Fibroblast of upper back skin (primary cell): ENCODE measurements around the gene PPP2R5B.
A peak's percentile ranks its signal among the peaks of the same experiment; 100 is the strongest.

ENCODE experiments used
- DNase-seq: peaks from one replicate; pipeline ENCODE4 v3.0.0-alpha.2; 2013

Gene PPP2R5B

DNA sequence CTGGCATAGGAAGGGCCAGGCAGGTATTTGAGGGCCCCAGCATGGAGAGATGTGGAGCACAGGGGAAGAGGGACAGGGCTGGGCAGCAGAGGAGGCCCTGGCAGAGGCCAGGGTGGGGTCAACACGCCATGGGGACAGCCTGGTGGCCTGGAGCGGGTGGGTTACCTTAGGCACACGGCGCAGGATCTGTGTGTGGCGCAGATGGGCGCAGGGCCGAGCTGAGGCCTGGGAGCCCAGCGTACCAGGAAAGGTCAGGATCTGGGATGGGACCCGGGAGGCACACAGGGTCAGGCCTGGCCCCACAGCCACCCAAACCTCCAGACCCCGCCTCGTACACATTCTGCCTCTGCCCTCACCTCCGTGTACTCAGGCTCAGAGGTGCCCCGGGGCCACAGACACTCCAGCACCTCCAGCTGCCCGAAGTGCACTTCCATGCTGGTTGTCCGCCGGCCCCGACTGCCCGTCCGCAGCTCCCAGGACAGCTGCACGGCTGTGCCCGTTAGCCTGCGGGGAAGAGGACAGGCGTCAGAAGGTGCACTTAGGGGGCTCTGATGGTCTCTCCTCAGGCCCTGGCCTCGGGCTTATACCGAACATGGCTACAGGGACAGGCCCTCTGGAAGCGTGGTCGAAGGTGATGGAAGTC is 13.9 kb upstream of the PPP2R5B start:
- DNase-seq: no peak

DNA sequence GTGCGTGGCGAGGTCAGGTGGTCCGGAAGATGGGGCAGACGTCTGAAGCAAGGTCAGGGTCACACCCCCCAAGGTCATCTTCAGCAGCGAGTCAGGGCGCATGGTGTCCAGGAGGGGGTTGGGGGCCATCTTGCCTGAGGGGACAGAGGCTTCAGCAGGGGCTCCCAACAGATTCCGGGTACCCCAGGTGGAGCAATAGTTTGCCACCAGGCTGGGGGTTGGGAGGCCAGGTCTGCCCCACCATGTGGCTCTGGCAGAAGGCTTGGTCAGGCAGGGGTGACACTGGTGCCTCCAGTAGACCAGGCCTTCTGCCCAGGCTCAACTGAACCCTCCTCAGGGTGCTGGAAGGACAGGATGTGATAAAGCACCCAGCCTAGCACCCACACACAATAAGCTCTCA is 13.3 kb upstream of the PPP2R5B start:
- DNase-seq: no peak

DNA sequence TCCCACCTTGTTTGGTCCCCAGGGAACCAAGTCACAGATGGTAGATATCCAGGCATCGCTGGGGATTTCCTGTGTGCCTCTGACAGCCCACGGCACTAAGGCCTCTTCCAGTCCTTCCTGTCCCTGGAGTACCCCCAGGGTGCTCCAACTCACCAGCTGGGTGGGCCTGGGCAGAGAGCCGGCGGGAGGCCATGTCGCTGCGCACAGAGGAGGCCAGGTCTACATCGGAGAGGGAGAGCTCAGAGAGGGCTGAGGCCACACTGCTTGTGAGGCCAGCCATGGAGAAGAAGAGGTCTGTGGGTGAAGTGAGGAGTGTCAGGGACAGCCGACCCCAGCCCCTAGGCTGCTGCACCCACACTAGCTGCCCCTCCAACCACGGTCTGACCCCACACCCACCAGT is 12.8 kb upstream of the PPP2R5B start:
- no peak for DNase-seq

DNA sequence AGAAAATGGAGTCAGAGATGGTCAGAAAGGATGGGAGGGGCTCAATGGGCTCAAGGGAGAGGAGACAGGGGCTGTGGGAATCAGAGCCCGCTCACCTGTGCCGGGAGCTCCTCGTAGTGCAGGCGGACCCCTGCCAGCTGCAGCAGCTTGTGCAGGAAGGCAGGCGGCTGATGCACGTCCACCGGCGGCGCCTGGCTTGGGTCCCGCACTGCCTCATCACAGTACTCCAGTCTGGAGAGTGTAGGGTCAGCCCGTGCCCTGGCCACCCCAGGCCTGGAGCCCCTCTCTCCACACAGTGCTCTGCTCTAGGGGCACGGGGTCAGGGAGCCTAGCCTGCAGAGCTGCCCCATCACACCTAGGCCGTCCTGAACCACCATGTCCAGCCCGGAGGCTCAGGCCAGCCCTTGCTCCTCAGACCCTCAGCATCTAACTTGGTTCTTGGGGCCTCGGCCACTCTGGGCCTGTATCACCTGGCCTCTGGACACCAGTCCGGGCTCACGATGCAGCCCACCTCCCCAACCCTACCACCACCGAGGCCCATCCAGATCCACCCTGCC is 11.2 kb upstream of the PPP2R5B start:
- DNase-seq: no peak

DNA sequence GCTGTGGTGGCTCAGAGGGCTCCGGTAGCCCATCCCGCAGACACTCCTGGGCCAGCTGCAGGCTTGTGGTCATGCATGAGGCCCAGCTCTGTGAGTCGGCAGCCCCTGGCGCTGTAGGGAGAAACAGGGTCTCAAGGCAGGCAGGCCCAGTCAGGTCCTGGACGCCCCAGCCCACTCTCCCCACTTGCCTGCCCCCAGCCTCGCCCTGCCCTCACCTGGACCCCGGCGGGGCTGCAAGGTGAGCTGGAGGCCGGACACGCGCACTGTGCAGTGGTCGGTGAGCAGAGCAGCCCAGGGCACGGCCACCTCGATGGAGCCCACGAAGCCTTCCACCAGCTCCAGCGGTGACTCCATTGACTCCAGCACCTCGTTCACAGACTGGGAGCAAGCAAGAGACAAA is 10.4 kb upstream of the PPP2R5B start:
- no peak for DNase-seq

DNA sequence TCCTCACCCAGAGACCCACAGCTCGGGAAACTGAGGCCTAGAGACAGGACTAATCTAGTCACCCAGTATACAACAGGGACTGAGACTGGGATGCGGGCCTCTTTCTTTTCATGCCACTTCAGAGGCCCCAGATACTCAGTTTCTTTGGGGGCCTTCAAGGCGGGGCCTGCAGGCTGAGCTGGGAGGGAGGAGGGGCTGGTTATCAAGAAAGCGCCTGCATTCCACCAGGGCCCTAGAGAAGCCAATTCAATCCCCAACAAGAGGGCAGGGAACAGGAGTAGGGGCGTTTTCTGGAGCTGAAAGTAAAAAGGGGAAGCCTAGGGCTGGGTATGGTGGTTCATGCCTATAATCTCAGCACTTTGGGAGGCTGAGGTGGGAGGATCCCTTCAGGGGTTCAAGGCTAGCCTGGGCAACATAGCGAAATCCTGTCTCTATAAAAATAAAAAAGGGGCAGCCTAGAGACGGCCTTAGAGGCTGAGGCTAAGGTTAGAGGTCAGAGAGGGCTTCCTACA is 9.1 kb upstream of the PPP2R5B start:
- DNase-seq: no peak

DNA sequence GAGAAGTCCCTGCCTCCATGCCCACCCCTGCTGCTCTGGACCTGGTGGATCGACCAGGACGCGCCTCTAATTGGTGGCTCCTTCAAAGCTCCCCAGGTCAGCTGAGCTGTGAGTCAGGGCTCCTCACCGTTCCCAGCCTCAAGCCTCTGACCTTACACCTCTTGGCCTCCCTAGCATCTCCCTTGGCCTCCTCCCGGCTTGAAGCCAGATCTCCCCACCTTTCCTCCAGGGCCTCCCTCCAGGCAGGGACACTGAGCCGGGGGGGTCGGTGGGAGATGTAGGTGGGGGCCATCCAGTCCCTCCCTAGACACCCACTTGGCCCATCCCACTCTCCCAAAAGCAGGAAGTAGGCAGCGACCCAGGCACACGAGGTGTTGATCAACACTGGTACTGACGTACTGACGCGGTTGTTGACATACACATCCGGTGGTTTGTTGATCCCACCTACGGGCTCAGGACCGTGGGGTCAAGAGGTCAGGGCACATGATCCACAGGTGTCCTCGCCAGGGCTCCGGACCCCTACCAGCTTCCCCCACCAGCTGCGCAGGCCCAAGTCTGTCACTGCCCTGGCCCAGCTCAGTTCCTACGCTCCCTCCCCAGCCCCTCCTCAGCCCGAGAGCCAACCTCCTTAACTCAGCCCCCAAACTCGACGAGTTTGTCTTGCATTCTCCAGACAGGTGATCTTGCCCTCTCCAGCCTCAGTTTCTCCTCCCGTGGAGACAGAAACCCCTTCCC is 8.3 kb upstream of the PPP2R5B start:
- DNase-seq: peak; percentile 12

DNA sequence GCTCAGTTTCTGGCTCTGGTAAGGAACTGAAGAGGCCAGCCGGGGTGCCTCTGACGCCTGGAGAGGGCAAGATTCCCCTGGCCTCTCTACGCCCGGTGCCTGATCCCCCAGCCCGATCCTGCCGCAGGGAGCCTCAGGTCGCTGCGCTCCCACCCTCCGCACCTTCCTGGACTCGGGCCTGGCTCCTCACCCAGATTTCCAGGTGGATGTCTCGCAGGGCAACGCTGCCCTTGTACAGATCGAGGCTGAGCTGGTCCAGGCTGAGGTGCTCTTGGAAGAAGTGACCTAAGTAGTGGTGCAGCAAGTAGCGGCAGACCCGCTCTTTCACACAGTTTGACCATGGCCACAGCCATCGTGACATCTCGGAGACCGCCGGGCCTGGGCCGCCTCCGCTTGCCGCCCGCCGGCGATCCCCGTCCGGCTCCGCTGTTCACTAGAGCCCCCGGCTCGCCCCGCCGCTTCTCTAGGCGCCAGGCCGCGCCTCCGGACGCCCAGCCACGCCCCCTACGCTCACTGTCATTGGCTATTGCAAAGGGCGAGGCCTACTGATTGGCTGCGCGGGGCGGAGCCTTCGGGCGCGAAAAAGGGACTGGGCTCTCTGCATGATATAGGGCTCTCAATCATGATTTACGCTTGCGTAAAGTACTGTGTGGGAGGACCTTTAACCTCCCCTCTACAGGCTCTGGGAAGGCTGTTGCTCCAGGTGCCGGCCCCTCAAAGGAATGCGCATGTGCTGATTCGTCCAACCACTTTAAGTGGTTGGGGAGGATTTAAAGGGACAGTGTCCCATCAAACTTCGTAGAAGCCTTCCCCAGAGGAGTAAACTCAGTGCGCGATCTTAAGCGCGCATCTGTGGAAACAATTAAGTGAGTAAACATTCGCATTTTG is 7.5 kb upstream of the PPP2R5B start, which contains the start of gene ATG2A:
ATG2A (minus strand) TSS at position 435 of the 888 bp plus-strand sequence; CDS start at position 361, 74 bp downstream.
- DNase-seq: peak; percentile 100

DNA sequence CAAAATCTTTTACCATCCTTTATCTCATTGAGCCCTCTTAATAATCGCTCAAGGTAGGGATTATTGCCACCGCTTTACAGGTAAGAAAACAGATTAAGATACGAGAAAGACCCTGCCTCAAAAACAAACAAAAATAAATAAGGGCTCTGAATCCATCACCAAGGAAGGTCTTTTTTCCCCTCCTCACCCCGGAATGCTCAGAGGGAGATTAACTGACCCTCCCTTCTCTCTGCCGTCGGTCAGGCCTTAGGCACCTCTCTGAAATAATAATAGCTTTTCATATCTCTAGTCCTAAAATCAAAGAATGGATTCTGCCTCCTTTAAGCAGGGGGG is 6.9 kb upstream of the PPP2R5B start:
- no peak for DNase-seq

DNA sequence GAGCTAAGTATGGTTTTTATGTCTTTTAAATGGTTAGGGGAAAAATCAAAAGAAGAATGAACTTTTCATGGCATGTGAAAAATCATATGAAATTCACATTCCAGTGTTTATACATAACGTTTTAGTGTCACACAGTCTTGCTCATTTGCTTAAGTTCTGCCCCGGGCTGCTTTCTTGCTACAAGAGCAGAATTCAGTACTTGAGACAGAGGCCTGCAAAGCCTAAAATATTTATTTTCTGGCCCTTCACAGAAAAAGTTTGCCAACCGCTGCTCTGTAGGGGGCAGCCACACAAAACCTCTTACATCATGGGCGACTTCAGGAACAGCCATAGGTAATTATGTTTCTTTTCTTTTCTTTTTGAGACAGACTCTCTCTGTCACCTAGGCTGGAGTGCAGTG is 6.5 kb upstream of the PPP2R5B start:
- peak; percentile 66 for DNase-seq

DNA sequence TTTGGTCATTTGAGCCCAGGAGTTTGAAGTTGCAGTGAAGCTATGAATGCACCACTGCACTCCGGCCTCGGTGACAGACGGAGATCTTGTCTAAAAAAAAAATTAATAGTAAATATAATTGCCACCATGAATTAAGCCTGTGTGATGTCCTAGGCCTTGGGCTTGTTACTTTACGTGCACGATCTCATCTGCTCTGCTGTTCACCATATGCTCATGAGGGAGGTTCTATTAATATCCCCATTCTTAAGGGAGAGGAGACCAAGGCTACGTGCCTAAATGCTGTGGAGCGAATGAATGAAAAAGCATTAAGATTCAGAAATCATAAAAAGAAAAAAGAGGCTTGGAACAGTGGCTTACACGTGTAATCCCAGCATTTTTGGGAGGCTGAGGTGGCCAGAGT is 4.9 kb upstream of the PPP2R5B start:
- DNase-seq: no peak

DNA sequence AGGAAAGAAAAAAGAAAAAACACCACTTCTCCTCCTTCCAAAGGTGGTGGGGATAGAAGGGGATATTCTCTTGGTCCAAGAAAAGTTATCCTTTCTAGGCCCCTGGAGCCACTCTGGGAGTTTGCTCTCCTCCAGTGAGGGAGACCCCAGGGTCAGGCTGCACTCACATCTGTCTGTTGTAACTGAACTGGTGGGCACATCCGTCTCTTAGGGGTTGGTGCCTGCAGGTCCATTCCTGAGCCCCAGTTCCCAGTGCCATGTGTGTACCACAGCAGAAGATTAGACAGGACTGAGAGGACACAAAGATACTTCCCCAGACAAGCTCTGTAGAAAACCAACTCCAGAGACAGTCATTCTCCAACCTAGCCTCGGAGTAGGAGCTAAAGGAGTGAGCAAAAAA is 4.4 kb upstream of the PPP2R5B start:
- DNase-seq: no peak

DNA sequence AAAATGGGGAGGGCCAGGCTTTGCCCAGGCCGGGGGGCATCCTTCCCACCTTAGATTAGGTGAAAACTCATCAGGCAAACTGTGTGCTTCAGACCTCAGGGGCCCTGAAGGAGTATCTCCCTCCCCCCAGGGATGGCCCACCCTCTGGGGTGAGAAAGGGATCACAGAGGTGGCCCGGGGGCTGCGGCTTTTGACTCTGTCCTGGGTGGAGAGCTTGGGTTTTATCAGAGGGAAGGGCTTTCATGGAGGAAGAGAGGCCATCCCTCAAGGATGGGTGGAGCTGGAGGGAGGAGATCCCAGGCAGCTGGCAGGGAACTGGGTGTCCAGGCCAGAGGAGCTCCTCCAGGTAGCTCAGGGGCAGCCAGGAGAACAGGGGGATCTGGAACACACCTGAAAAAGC is 3.1 kb upstream of the PPP2R5B start:
- no peak for DNase-seq

DNA sequence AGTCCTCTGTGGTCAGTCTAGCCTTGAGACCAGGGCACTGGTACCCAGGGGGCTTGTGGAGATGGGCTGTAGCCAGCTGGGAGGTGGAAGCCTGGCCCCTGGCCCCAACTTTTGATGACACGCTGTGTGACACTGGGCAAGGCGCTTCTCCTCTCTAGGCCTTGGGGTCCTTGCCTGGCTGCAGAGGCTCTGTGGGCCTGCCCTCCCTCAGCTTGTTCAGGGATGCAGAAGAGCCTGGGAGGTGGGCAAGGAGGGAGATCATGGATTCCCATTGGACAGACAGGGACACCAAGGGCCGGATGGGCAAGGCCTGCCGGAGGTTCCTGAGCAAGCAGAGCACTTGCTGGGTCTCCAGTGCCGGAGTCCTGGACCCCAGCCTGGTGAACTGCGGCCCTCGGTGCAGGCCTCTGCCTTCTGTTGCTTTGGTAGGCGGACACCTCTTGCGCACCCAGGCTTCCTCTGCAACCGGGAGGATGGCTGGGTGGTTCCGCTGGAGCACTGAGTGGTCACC is 1.3 kb upstream of the PPP2R5B start:
- no peak for DNase-seq

DNA sequence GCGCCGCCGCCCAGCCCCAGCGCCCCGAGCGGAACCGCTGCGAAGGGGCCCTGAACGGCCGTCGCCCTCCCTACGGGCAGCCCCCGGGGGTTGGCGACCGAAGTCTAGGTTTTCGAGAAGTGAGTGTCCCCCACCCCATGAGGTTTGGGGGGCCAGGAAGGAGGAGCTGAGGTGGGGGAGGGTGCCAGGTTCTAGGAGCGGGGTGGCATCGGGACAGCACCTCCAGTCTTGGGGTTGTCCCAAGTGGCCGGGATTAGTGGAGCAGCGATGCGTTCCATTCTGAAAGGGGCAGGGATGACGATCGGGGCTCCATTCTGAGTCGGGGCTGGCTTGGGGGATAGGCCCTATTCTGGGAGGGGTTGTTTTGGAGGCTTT is 408 bp downstream of the PPP2R5B start:
- DNase-seq: no peak

DNA sequence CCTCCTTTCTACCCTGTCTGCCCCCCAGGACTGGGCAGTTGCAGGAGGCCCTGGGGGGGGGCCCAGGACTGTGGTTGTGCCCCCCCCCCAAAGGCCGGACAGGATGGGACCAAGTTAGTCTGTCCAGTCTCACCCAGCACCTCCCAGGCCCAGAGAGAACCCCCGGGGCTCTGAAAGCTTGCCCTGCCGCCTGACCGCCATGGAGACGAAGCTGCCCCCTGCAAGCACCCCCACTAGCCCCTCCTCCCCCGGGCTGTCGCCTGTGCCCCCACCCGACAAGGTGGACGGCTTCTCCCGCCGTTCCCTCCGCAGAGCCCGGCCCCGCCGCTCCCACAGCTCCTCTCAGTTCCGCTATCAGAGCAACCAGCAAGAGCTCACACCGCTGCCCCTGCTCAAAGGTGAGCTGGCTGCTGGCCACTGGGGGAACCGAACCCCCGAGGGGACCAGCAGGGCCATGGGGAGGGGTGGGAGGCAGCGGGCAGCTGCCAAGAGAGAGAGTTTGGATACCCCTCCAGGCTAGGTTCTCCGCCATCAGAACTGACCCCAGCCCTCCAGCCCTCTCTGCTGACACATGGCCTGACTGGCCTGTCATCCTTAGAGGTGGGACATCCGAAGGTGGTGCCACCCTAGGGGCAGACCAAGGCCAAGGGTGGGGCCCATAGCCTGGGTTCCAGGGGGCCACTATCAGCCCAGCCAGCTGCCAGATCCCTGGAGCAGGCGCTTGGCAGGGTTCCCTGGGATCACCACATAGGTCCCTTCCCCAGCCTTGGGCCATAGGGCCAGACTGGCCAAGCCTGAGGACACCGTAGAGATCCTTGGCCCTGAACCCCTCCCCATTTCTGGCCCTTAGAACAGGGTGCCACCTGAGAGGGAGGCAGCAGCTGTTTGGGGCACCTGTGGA is 1.3 kb downstream of the PPP2R5B start:
- no peak for DNase-seq

DNA sequence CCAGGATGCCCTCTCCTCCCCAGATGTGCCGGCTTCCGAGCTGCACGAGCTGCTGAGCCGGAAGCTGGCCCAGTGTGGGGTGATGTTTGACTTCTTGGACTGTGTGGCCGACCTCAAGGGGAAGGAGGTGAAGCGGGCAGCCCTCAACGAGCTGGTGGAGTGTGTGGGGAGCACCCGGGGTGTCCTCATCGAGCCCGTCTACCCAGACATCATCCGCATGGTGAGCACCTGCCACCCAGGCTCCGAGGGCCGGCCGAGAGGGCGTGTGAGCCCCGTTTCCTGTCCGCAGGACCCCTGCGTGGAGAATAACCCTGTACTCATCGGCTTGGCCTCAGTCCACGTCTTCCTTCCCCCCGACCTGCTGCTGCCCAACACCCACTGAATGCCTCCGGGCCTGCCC is 2.2 kb downstream of the PPP2R5B start:
- DNase-seq: no peak

DNA sequence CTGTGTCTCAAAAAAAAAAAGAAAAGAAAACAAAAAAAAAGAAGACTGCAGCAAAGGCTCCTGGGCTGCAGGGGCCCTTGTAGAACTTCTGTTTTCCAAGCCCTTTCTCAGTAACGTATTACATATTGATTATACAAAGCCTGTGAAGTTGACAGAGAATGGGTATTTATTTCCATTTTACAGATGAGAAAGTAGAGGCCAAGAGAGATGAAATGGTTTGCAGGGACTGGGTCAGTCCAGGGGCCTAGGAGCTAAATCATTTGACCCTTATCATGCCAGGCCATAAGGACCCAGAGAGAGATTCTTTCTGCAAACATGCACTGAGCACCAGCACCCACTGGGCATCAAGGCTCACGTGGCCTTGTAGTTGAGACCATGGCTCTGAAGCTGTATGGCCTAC is 4.5 kb downstream of the PPP2R5B start:
- DNase-seq: no peak

DNA sequence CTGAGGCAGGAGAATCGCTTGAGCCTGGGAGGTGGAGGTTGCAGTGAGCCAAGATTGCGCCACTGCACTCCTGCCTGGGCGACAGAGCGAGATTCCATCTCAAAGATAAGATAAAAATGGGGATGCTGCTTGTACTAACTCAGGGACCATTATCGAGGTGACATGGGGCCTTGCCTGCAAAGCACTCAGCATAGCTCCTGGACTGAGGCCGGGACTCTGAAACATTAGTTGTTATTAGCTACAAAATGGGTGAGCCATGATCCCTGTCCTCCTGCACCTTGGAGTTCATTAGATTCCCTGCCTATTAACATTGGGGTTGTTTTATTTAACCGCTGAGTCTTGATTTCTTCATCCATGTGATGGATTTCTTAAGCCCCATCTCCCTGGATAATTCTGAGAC is 5.1 kb downstream of the PPP2R5B start:
- no peak for DNase-seq

DNA sequence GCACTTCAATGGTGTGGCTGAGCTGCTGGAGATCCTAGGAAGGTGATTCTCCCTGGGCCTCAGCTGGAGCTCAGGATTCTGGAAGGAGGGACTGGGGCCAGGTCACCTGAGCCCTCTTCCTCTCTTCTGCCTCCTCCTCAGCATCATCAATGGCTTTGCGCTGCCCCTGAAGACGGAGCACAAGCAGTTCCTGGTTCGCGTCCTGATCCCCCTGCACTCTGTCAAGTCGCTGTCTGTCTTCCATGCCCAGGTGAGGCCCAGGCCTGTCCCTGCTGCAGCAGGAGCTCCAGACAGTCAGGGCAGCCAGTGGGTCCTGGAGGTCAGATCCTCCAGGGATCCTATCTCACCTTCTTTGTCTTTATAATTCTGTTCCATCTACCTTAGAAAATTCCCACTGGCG is 5.9 kb downstream of the PPP2R5B start:
- no peak for DNase-seq

DNA sequence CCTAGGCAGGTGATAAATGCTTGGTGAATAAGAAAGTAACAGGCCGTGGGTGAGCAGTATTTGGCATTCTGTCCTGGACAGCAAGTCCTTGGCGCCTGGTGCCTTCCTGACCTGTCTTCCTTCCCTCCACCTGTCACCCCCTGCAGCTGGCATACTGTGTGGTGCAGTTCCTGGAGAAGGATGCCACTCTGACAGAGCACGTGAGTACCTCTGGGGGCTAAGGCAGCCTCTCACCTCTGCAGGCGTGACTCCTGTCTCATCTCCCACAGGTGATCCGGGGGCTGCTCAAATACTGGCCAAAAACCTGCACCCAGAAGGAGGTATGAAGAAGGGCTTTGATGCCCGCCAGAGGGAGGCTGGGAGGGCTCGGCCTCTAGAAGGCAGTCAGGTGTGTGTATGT is 6.8 kb downstream of the PPP2R5B start:
- DNase-seq: no peak

DNA sequence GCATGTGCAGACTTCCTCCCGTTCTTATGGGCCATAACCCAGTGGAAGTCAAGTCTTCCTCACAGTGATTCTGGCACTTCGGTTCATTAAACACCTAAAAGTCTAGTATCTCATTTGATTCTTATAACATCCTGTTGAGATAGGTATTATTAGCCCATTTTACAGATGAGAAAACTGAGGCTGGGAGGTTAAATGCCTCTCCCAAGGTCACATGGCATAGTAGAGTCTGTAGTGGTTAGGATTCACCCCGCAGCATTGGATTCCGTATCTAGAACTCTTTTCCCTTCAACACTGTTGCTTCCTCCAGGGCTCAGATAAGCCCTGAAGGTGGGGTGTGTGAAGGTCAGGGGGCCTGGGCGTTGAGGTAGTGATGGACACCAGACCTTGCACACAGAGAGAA is 7.8 kb downstream of the PPP2R5B start:
- DNase-seq: no peak
